Uterus (tissue), 4 donors: ENCODE results near the gene LRRC70. TPM values are rescaled to one million over a fixed set of nuclear protein-coding genes. Genes with fewer than 3 reads are reported as not detected.

ENCODE experiments used
- DNase-seq, 2 donors: peaks; one replicate each; pipeline ENCODE4 v3.0.0-alpha.2; 2019 to 2020
- H3K27ac ChIP-seq, 2 donors: fragments of 200-600 bp; sonication (generic); 1 replicate in 1 of 2; 2 replicates in 1 of 2; pipeline ENCODE4 v1.5.1; 2016 to 2018
- H3K27me3 ChIP-seq, 2 donors: fragments of 200-600 bp; sonication (generic); one replicate each; pipeline ENCODE4 v1.5.1; 2018 to 2019; ENCODE audit warnings: control low read depth in 1 of 2
- H3K36me3 ChIP-seq, 2 donors: fragments of 200-600 bp; sonication (generic); one replicate each; pipeline ENCODE4 v1.5.1; 2019; ENCODE audit warnings: control low read depth in 1 of 2
- H3K4me1 ChIP-seq, 2 donors: fragments of 200-600 bp; sonication (generic); one replicate each; pipeline ENCODE4 v1.5.1; 2018 to 2019; ENCODE audit warnings: control low read depth in 1 of 2
- H3K4me3 ChIP-seq, 2 donors: fragments of 200-600 bp; sonication (generic); 1 replicate in 1 of 2; 2 replicates in 1 of 2; pipeline ENCODE4 v1.5.1; 2018 to 2019; ENCODE audit warnings: mild to moderate bottlenecking in 1 of 2
- H3K9me3 ChIP-seq, 2 donors: fragments of 200-600 bp; sonication (generic); one replicate each; pipeline ENCODE4 v1.5.1; 2019; ENCODE audit warnings: control low read depth in 1 of 2
- CTCF ChIP-seq, 4 experiments: fragments of 200-600 bp in 2 of 4; fragments of 450-650 bp in 2 of 4; sonication (generic) in 2 of 4; IDR thresholded peaks; one replicate each; pipeline ENCODE4 v1.5.1; 2016 to 2019; ENCODE audit warnings: antibody characterized with exemption in 4 of 4, mild to moderate bottlenecking in 2 of 4, moderate library complexity in 1 of 4
- POLR2A ChIP-seq, 2 donors: fragments of 450-650 bp; IDR thresholded peaks; one replicate each; pipeline ENCODE4 v1.6.1; 2016; ENCODE audit warnings: antibody characterized with exemption in 2 of 2, mild to moderate bottlenecking in 1 of 2, moderate library complexity in 1 of 2
- intact Hi-C: fragments of 100-400 bp; cut with DNase I; formaldehyde crosslinking; loops from one replicate; pipeline ENCODE4 v1.15.1; 2023; ENCODE audit warnings: low total_unique reads
- total RNA-seq, 4 donors: library from RNA; depleted of rRNA in 3 of 4; stranded (reverse); fragments of >200 nt in 3 of 4; gene quantifications; one replicate each; pipeline versions ENCODE4 v1.1.0 to v1.2.4, GENCODE V29; 2014 to 2023
- donor health status: DM: yes; HTN: yes; CAD: no.

Gene LRRC70
- total RNA-seq, 4 donors from 2014 or later: 3.3 to 17.6 (median 8.9) TPM

DNA sequence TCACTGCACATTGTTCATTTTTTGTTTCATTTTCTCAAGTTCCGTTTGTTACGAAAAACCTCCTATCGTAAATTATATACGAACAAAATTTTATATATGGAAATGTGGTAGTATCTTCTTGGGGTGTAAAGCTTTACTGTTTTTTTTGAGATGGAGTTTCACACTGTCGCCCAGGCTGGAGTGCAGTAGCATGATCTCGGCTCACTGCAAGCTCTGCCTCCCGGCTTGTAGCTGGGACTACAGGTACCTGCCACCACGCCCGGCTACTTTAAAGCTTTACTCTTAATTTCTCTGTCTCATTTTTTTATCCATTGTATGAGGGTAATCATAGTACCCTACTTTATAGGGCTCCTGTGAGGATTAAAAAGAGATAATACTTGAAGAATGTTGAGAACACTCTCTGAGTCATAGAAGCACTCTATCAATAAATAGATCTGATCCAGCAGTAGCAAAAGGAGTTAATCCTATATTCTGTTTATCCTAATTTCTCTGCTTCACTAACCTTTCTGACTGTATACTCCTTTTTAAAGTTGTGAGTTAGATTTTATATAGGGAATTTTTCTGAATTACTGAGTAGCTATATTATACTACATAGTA lies 5.6 kb upstream of the LRRC70 start:
- Histone ChIP-seq H3K4me1 (no peaks in the 10 kb centered on the region), H3K27me3 (no peaks in the 10 kb centered on the region), H3K36me3 (no peaks in the 10 kb centered on the region), H3K9me3 (peaks cover 0 to 2% of the 10 kb centered on the region in 2 donors), H3K27ac (no peak overlapping the region), H3K4me3 (no peak overlapping the region)
- DNase-seq: no peak
- intact Hi-C loops: no loop called here
- TF ChIP-seq POLR2A (IDR thresholded peaks at IDR 0.05) (no peak), CTCF (IDR thresholded peaks at IDR 0.05) (no peak)

- Histone ChIP-seq H3K27me3 (no peaks in the 10 kb centered on the region), H3K27ac (no peak overlapping the region), H3K4me1 (no peaks in the 10 kb centered on the region), H3K4me3 (no peak overlapping the region), H3K36me3 (no peaks in the 10 kb centered on the region), H3K9me3 (no peaks in the 10 kb centered on the region)
- intact Hi-C loops: no loop called here
- no peak for DNase-seq
- TF ChIP-seq POLR2A (IDR thresholded peaks at IDR 0.05) (no peak), CTCF (IDR thresholded peaks at IDR 0.05) (no peak)
Observed at GRCh38 chr5:62574599-62574998, 4.0 kb upstream of the LRRC70 start.

DNA sequence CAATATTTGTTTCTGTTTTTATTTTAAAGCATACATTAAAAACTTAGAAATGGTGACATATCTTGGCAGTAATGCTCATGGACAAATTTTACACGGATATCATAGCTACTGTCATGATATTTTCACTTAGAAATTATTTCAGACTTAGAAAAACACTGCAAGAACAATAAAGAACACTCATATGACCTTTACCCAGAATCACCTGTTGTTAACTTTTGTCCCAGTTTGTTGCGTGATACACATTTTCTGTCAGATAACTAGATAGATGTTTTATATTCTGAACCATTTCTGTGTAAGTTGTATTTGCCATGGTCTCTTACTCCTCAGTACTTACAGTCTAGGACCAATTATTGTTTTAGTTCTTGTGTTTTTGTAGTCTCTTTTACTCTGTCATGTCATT lies 3.6 kb upstream of the LRRC70 start:
- H3K4me3 ChIP-seq: no peak overlapping the region
- no peaks in the 10 kb centered on the region for H3K4me1 ChIP-seq
- intact Hi-C loops: no loop called here
- no peaks in the 10 kb centered on the region for H3K27me3 ChIP-seq
- H3K9me3 ChIP-seq: no peaks in the 10 kb centered on the region
- DNase-seq: no peak
- no peaks in the 10 kb centered on the region for H3K36me3 ChIP-seq
- TF ChIP-seq CTCF (IDR thresholded peaks at IDR 0.05) (no peak), POLR2A (IDR thresholded peaks at IDR 0.05) (no peak)
- H3K27ac ChIP-seq: no peak overlapping the region

DNA sequence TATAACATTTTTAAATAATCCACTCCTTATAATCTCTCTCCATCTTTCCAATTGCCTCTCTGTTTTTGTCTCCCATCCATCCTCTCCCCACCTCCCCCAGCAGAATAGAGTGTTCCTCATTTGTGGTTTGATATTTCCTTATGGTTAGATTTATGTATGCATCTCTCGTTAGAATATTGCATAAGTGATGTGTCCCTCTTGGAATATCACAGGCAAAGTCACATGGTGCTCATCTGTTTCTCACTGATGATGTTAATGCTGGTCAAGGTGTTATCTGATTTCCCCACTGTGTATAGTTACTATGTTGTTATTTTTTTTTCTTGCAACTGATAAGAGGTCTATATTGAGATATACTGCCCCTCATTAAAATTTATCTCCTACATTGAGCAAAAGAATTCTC lies 3.1 kb upstream of the LRRC70 start:
- Histone ChIP-seq H3K36me3 (no peaks in the 10 kb centered on the region), H3K27ac (no peak overlapping the region), H3K4me3 (no peak overlapping the region), H3K9me3 (no peaks in the 10 kb centered on the region), H3K4me1 (no peaks in the 10 kb centered on the region), H3K27me3 (no peaks in the 10 kb centered on the region)
- intact Hi-C loops: no loop called here
- TF ChIP-seq CTCF (IDR thresholded peaks at IDR 0.05) (no peak), POLR2A (IDR thresholded peaks at IDR 0.05) (no peak)
- no peak for DNase-seq

DNA sequence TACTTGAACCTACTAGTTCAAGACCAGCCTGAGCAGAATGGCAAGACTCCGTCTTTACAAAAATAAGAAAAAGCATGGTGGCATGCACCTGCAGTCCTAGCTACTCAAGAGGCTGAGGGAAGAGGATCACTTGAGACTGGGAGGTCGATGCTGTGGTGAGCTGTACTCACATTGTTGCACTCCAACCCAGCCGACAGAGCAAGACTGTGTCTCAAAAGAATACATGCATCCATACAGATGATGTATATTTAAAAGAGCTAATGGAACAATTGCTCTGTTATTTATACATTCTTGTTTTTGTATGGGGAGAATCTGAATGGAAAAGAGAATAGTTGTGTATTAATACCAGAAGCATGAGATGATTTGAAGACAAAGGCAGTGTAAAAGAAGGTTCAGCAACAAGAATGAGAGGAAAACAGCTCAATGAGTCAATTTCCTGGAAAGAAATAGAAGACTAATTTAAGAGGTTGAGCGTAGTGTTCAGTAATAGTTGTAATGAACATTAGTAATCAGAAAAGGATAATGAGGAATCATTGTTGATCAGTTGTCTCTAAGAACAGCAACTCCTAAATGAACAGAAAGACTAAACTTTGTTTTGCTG lies 1.9 kb upstream of the LRRC70 start:
- Histone ChIP-seq H3K27me3 (no peaks in the 10 kb centered on the region), H3K4me1 (no peaks in the 10 kb centered on the region), H3K9me3 (no peaks in the 10 kb centered on the region), H3K4me3 (no peak overlapping the region), H3K36me3 (no peaks in the 10 kb centered on the region), H3K27ac (no peak overlapping the region)
- DNase-seq: no peak
- intact Hi-C loops: no loop called here
- no peak for TF ChIP-seq CTCF (IDR thresholded peaks at IDR 0.05)
- no peak for TF ChIP-seq POLR2A (IDR thresholded peaks at IDR 0.05)
